Measurements from ENCODE around the gene EGR4. TPM values are rescaled to one million over a fixed set of nuclear protein-coding genes. Genes with fewer than 3 reads are reported as not detected.

EGR4 gene
- total and polyA plus RNA-seq, 2 of the 4 experiments (the other 2 are of a cell fraction) = not detected

- no peak overlapping the region for H3K4me3 ChIP-seq (ENCODE audit: insufficient read depth, low read depth, low read length)
- no peaks in the 10 kb centered on the region for H4K20me1 ChIP-seq (ENCODE audit: insufficient read depth, low read length)
- no peak overlapping the region for H3K4me2 ChIP-seq (ENCODE audit: low read depth, low read length)
- peaks cover 2% of the 10 kb centered on the region for H3K27me3 ChIP-seq (ENCODE audit: control insufficient read depth, insufficient read depth, low read length)
- no peak overlapping the region for H2AK9ac ChIP-seq (replicated peaks; ENCODE audit: low read depth, low read length, poor library complexity)
- H3K36me3 ChIP-seq (ENCODE audit: control insufficient read depth, insufficient read depth, low read length) = no peaks in the 10 kb centered on the region
- H3K27ac ChIP-seq (ENCODE audit: insufficient read depth, low read length) = no peak overlapping the region
- whole genome bisulfite sequencing, 2 experiments (ENCODE audit: extremely low coverage in 2 of 2, insufficient read length in 1 of 2) = no CpG with 5 or more reads among the region's 1 CpG
- DNase-seq (no peak), ATAC-seq (ENCODE audit: low read depth) (no peak)
- H2BK20ac ChIP-seq (ENCODE audit: low read depth, low read length) = no peak overlapping the region
- no peak overlapping the region for H4K8ac ChIP-seq (ENCODE audit: low read depth in 2 of 2, low read length in 2 of 2)
- H3K18ac ChIP-seq (ENCODE audit: low read depth, low read length) = no peak overlapping the region
- H2BK5ac ChIP-seq (ENCODE audit: low read depth, low read length, poor library complexity, severe bottlenecking) = no peak overlapping the region
- no peaks in the 10 kb centered on the region for H3K4me1 ChIP-seq (ENCODE audit: control insufficient read depth, insufficient read depth, low read length)
- H4K91ac ChIP-seq (ENCODE audit: insufficient read depth, low read depth, low read length) = no peak overlapping the region
- no peak overlapping the region for H2AFZ ChIP-seq (replicated peaks; ENCODE audit: low read length, poor library complexity)
- no peak overlapping the region for H2BK120ac ChIP-seq (ENCODE audit: low read depth, low read length)
- H2BK15ac ChIP-seq (ENCODE audit: low read depth, low read length) = no peak overlapping the region
- intact Hi-C loops (cut with micrococcal nuclease) = no loop called here
- ChIA-PET CTCF (no interaction called here), POLR2A (ENCODE audit: unreplicated experiment) (no interaction called here)
- TF ChIP-seq USF2 (IDR thresholded peaks at IDR 0.05; ENCODE audit: low read depth, low read length) (no peak), POLR2A (IDR thresholded peaks at IDR 0.05; ENCODE audit: low read depth, low read length) (no peak), RAD21 (IDR thresholded peaks at IDR 0.05; ENCODE audit: low read length) (no peak), MAFK (IDR thresholded peaks at IDR 0.05; ENCODE audit: low read depth, low read length) (no peak), RCOR1 (IDR thresholded peaks at IDR 0.05; ENCODE audit: insufficient replicate concordance, low read length) (no peak), MAZ (IDR thresholded peaks at IDR 0.05; ENCODE audit: borderline replicate concordance, low read depth, low read length) (no peak), BHLHE40 (IDR thresholded peaks at IDR 0.05; ENCODE audit: low read depth, low read length) (no peak), SMC3 (IDR thresholded peaks at IDR 0.05; ENCODE audit: low read depth, low read length) (no peak), RFX5 (IDR thresholded peaks at IDR 0.05; ENCODE audit: low read depth, low read length) (no peak), NFE2L2 (IDR thresholded peaks at IDR 0.05; ENCODE audit: low read depth, low read length) (no peak)
- in situ Hi-C loops (cut with MboI; ENCODE audit: low sequenced_read_pairs) = no loop called here
- no peak overlapping the region for H2AK5ac ChIP-seq (ENCODE audit: low read depth, low read length)
- no peak overlapping the region for H3K4ac ChIP-seq (ENCODE audit: low read depth, low read length)
- H4K5ac ChIP-seq (ENCODE audit: low read depth, low read length) = no peak overlapping the region
- dilution Hi-C loops (cut with HindIII; ENCODE audit: low sequenced_read_pairs, unreplicated experiment) = no loop called here
- no peak overlapping the region for H3K14ac ChIP-seq (replicated peaks; ENCODE audit: low read depth, low read length)
- no peak overlapping the region for H3K56ac ChIP-seq (ENCODE audit: extremely low read depth, insufficient read depth, low read length)
- no peak overlapping the region for H3K23ac ChIP-seq (ENCODE audit: low read depth, low read length)
- H3K9ac ChIP-seq (ENCODE audit: low read depth, low read length) = no peak overlapping the region
- BruUV-seq (replicated peaks) = no TSS peak
- no peaks in the 10 kb centered on the region for H3K9me3 ChIP-seq (ENCODE audit: control insufficient read depth, insufficient read depth, low read length)
- no peaks in the 10 kb centered on the region for H3K79me1 ChIP-seq (ENCODE audit: low read depth in 1 of 2, low read length in 2 of 2)
- H3K9me1 ChIP-seq (ENCODE audit: insufficient read depth, low read length) = no peaks in the 10 kb centered on the region
Measured at GRCh38 chr2:73334620-73335019, 41.3 kb upstream of the EGR4 start.

Data from IMR-90 (cell line).